ENCODE data around the gene CALCOCO1.

DNA sequence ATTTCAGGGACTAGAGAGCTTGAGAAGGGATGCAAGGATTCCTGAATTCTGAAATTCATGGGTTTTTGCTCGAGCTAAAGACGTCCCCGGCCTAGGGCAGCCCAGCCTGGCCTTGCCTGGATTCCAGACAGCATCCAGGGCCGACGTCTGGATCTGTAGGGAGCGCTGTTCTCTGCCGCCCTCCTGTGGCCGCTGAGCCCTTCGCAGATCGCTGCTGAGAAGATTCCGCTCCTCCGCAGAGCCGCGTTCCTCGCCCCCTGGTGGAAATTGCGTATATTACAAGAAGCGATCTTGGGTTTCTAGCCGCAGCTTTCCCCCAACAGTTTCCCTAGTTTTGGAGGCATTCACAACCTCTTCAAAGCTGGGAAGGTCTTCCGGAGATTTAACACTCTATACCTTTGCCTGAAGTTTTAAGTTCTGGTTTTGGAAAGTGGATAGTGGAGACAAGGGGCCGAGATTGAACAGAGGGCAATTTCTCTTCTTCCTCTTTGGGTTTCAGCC, 19.4 kb upstream of the CALCOCO1 start:
- TF ChIP-seq CTCF (IDR thresholded peaks at IDR 0.05) (peak; percentile 99), EP300 (IDR thresholded peaks at IDR 0.05) (no peak)
